Nephron progenitor cell (in vitro differentiated cells): ENCODE measurements around the gene ANO4.
"Not testable (repeated sequence)": the region's sequence is repeated elsewhere in the genome, so short reads cannot be mapped to it uniquely, and the experiment has no call there.

Source experiments
- DNase-seq: peaks from one replicate; pipeline ENCODE4 v3.0.0; 2021
- H3K27ac Mint-ChIP-seq: 2 replicates; pipeline ENCODE4 v1.8.0; 2021; ENCODE audit warnings: mild to moderate bottlenecking, moderate library complexity, mixed read lengths
- H3K27me3 Mint-ChIP-seq: 2 replicates; pipeline ENCODE4 v1.8.0; 2021; ENCODE audit warnings: mild to moderate bottlenecking, low read depth, mixed read lengths; ENCODE audit not compliant: poor library complexity
- H3K36me3 Mint-ChIP-seq: 2 replicates; pipeline ENCODE4 v1.8.0; 2021; ENCODE audit warnings: low read depth, mixed read lengths
- H3K4me1 Mint-ChIP-seq: 2 replicates; pipeline ENCODE4 v1.8.0; 2021; ENCODE audit warnings: mixed read lengths
- H3K4me3 Mint-ChIP-seq: 2 replicates; pipeline ENCODE4 v1.8.0; 2021; ENCODE audit warnings: mild to moderate bottlenecking, moderate library complexity, mixed read lengths
- H3K9me3 Mint-ChIP-seq: 2 replicates; pipeline ENCODE4 v1.8.0; 2021; ENCODE audit warnings: mild to moderate bottlenecking, moderate library complexity, mixed read lengths
- TF ChIP-seq, protein P1 (sequence below): fragments of 200-600 bp; sonication (generic); IDR thresholded peaks from 2 replicates; pipeline ENCODE4 v1.5.0; 2021; ENCODE audit warnings: antibody characterized with exemption

Gene ANO4

DNA sequence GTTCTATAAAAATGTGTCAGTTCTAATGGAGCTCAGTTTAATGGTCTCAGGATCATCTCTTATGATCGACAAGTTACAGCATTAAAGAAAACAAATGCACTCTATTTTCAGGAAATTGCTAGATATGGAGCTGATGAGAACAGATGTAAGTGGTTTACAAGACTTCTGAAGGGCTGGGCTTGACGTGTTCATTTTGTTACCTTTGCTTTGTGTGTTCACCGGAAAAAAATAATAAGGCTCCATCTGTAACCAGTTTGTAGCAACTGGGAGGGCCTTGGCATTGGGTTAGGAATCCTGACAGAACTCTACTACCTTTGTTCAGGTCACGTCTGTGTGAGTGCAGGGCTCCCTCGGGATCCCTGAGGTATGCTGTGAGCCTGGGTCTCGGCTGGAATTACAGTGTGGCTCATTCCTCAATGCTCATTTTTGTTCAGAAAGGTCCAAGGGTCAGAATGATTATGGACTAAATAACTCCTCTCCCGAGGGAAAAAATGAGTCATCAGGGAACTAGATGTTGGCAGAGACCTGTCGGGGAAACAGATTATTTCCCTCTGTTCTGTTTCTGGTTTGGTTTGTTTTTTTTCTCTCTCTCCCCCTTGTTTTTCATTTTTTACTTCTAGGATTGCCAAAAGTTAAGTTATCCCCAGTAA is 257.4 kb downstream of the ANO4 start:
- no peaks in the 10 kb centered on the region for H3K36me3 Mint-ChIP-seq
- H3K27ac Mint-ChIP-seq = peak overlapping the region; percentile 36
- H3K9me3 Mint-ChIP-seq = peaks cover 4% of the 10 kb centered on the region
- TF ChIP-seq, protein P1, sequence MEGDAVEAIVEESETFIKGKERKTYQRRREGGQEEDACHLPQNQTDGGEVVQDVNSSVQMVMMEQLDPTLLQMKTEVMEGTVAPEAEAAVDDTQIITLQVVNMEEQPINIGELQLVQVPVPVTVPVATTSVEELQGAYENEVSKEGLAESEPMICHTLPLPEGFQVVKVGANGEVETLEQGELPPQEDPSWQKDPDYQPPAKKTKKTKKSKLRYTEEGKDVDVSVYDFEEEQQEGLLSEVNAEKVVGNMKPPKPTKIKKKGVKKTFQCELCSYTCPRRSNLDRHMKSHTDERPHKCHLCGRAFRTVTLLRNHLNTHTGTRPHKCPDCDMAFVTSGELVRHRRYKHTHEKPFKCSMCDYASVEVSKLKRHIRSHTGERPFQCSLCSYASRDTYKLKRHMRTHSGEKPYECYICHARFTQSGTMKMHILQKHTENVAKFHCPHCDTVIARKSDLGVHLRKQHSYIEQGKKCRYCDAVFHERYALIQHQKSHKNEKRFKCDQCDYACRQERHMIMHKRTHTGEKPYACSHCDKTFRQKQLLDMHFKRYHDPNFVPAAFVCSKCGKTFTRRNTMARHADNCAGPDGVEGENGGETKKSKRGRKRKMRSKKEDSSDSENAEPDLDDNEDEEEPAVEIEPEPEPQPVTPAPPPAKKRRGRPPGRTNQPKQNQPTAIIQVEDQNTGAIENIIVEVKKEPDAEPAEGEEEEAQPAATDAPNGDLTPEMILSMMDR = no peak
- no peaks in the 10 kb centered on the region for H3K27me3 Mint-ChIP-seq
- H3K4me1 Mint-ChIP-seq = peaks cover 9% of the 10 kb centered on the region
- no peak for DNase-seq
- no peak overlapping the region for H3K4me3 Mint-ChIP-seq

DNA sequence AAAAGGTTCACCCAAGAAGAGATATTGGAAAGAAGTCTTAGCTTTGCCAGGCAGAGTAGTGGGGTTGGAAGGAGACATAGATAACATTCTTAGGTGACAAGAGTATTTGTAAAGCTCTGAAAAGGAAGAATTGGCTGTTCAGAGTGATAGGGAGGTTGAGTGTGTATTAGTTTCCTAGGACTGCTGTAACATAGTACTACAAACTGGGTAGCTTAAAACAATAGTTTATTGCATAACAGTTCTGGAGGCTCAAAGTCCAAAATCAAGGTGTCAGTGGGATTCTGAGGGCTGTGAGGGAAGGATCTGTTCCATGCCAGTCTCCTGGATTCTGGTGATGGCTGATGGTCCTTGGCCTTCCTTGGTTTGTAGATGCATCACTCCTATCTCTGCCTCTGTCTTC is 258.6 kb downstream of the ANO4 start:
- TF ChIP-seq, protein P1 = no peak
- H3K9me3 Mint-ChIP-seq = peaks cover 15% of the 10 kb centered on the region

DNA sequence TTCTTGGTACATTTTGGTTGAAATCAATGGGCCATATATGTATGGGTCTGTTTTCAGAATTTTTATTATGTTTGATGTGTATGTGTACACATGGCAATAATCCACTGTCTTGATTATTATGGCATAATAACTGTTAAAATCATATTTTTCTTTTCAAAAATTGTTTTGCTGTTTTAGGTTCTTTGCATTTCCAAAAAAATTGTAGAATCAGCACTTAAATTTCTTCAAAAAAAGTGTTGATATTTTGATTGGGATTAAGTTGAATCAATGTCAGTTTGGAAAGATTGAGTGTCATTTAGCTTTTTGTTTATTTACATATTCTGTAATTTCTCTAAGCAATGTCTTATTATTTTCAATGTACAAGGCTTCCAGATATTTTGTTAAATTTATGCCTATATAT is 261.4 kb downstream of the ANO4 start:
- H3K27me3 Mint-ChIP-seq = no peaks in the 10 kb centered on the region

More for the DNA sequence above, 258.6 kb downstream of the ANO4 start:
- DNase-seq = no peak
- Mint-ChIP-seq H3K36me3 (no peaks in the 10 kb centered on the region), H3K27ac (no peak overlapping the region), H3K4me3 (no peak overlapping the region), H3K4me1 (peaks cover 9% of the 10 kb centered on the region), H3K27me3 (no peaks in the 10 kb centered on the region)

DNA sequence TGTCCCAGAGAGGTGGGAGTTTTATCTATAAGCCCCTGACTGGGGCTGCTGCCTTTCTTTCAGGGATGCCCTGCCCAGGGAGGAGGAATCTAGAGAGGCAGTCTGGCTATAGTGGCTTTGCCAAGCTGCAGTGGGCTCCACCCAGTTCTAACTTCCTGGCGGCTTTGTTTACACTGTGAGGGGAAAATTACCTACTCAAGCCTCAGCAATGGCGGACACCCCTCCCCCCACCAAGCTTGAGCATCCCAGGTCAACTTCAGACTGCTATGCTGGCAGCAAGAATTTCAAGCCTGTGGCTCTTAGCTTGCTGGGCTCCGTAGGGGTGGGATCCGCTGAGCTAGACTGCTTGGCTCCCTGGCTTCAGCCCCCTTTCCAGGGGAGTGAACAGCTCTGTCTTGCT is 267.9 kb downstream of the ANO4 start:
- H3K27ac Mint-ChIP-seq = not testable (repeated sequence)

More for the DNA sequence above, 261.4 kb downstream of the ANO4 start:
- H3K27ac Mint-ChIP-seq = no peak overlapping the region
- no peaks in the 10 kb centered on the region for H3K36me3 Mint-ChIP-seq
- TF ChIP-seq, protein P1 = no peak
- DNase-seq = no peak
- no peak overlapping the region for H3K4me3 Mint-ChIP-seq
- H3K4me1 Mint-ChIP-seq = peaks cover 9% of the 10 kb centered on the region
- peaks cover 26% of the 10 kb centered on the region for H3K9me3 Mint-ChIP-seq

DNA sequence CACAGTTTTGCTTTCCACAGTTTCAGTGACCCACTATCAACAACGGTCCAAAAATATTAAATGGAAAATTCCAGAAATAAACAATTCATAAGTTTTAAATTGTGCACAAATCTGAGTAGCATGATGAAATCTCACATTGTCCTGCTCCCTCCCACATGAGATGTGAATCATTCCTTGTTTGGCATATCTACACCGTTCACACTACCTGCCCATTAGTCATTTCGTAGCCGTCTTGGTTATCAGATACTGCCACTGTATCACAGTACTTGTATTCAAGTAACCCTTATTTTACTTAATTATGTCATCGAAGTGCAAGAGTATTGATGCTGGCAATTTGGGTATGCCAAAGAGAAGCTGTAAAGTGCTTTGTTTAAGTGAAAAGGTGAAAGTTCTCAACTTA is 270.1 kb downstream of the ANO4 start:
- Mint-ChIP-seq H3K27ac (no peak overlapping the region), H3K4me3 (no peak overlapping the region), H3K27me3 (peaks cover 4% of the 10 kb centered on the region), H3K36me3 (no peaks in the 10 kb centered on the region), H3K4me1 (no peaks in the 10 kb centered on the region), H3K9me3 (peaks cover 4% of the 10 kb centered on the region)
- TF ChIP-seq, protein P1 = no peak
- DNase-seq = no peak

More for the DNA sequence above, 267.9 kb downstream of the ANO4 start:
- DNase-seq, H3K4me3 Mint-ChIP-seq, H3K27me3 Mint-ChIP-seq, H3K36me3 Mint-ChIP-seq, H3K4me1 Mint-ChIP-seq: not testable (repeated sequence)
- H3K9me3 Mint-ChIP-seq = peaks cover 21% of the 10 kb centered on the region

DNA sequence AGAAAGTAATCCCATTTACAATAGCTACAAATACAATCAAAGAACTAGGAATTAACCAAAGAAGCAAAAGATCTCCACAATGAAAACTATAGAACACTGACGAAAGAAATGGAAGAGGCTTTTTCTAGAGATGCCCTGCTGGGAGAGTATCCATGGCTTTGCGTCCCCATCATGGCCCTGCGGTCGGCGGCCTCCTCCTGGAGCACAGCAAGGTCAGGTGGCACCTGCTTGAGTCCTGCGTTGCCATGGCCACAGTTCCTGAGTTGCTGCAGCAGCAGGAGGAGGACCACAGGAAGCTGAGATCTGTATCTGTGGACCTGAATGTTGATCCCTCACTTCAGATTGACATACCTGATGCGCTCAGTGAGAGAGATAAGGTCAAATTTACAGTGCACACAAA is 271.9 kb downstream of the ANO4 start:
- Mint-ChIP-seq H3K4me3 (no peak overlapping the region), H3K4me1 (no peaks in the 10 kb centered on the region), H3K36me3 (no peaks in the 10 kb centered on the region), H3K27ac (no peak overlapping the region), H3K9me3 (peaks cover 7% of the 10 kb centered on the region), H3K27me3 (peaks cover 4% of the 10 kb centered on the region)
- TF ChIP-seq, protein P1 = no peak
- DNase-seq = no peak
